ENCODE results near the gene PRKN.

DNA sequence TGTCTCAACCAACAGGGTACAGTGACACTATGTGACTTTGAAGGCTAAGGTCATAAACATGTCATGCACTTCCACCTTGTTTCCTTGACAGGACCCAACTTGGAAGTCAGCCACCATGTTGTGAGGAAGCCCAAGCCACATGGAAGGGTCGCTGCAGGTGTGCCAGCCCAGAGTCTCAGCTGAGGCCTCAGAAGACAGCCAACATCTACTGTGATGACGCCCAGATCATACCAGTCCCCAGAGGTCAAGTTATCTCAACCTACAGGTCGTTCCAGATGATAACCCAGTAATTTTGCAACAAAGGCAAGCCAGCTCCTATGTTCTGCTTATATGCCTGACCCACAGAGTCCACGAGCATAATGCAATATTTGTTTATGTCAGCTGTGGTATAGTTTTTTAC is 1077.7 kb downstream of the PRKN start:
- TF ChIP-seq ZNF362 (tag by site-specific recombination; IDR thresholded peaks at IDR 0.05) (no peak), ZNF558 (tag by site-specific recombination; IDR thresholded peaks at IDR 0.05) (no peak), ZNF792 (tag by site-specific recombination; IDR thresholded peaks at IDR 0.05) (no peak), ZNF274 (IDR thresholded peaks at IDR 0.05; ENCODE audit: low read length) (no peak), ZNF274 (tag by site-specific recombination; IDR thresholded peaks at IDR 0.05; ENCODE audit: borderline replicate concordance) (no peak), PRDM2 (tag by site-specific recombination; IDR thresholded peaks at IDR 0.05; ENCODE audit: borderline replicate concordance) (no peak), ZNF211 (tag by site-specific recombination; IDR thresholded peaks at IDR 0.05; ENCODE audit: low read depth) (no peak), PRDM4 (tag by site-specific recombination; IDR thresholded peaks at IDR 0.05) (no peak), ZNF416 (tag by site-specific recombination; IDR thresholded peaks at IDR 0.05) (no peak)
- TF ChIP-seq, protein P1, sequence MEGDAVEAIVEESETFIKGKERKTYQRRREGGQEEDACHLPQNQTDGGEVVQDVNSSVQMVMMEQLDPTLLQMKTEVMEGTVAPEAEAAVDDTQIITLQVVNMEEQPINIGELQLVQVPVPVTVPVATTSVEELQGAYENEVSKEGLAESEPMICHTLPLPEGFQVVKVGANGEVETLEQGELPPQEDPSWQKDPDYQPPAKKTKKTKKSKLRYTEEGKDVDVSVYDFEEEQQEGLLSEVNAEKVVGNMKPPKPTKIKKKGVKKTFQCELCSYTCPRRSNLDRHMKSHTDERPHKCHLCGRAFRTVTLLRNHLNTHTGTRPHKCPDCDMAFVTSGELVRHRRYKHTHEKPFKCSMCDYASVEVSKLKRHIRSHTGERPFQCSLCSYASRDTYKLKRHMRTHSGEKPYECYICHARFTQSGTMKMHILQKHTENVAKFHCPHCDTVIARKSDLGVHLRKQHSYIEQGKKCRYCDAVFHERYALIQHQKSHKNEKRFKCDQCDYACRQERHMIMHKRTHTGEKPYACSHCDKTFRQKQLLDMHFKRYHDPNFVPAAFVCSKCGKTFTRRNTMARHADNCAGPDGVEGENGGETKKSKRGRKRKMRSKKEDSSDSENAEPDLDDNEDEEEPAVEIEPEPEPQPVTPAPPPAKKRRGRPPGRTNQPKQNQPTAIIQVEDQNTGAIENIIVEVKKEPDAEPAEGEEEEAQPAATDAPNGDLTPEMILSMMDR (tag by site-specific recombination; IDR thresholded peaks at IDR 0.05): no peak
- TF ChIP-seq, protein P2, sequence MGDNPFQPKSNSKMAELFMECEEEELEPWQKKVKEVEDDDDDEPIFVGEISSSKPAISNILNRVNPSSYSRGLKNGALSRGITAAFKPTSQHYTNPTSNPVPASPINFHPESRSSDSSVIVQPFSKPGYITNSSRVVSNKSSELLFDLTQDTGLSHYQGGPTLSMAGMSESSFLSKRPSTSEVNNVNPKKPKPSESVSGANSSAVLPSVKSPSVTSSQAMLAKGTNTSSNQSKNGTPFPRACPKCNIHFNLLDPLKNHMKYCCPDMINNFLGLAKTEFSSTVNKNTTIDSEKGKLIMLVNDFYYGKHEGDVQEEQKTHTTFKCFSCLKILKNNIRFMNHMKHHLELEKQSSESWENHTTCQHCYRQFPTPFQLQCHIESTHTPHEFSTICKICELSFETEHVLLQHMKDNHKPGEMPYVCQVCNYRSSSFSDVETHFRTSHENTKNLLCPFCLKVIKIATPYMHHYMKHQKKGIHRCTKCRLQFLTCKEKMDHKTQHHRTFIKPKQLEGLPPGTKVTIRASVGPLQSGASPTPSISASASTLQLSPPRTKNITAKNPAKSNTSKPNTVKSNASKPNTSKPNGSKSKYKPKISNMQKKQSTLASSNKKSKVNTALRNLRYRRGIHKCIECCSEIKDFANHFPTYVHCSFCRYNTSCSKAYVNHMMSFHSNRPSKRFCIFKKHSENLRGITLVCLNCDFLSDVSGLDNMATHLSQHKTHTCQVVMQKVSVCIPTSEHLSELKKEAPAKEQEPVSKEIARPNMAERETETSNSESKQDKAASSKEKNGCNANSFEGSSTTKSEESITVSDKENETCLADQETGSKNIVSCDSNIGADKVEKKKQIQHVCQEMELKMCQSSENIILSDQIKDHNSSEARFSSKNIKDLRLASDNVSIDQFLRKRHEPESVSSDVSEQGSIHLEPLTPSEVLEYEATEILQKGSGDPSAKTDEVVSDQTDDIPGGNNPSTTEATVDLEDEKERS (tag by site-specific recombination; IDR thresholded peaks at IDR 0.05): no peak
- TF ChIP-seq, protein P3, sequence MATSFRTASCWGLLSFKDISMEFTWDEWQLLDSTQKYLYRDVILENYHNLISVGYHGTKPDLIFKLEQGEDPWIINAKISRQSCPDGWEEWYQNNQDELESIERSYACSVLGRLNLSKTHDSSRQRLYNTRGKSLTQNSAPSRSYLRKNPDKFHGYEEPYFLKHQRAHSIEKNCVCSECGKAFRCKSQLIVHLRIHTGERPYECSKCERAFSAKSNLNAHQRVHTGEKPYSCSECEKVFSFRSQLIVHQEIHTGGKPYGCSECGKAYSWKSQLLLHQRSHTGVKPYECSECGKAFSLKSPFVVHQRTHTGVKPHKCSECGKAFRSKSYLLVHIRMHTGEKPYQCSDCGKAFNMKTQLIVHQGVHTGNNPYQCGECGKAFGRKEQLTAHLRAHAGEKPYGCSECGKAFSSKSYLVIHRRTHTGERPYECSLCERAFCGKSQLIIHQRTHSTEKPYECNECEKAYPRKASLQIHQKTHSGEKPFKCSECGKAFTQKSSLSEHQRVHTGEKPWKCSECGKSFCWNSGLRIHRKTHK (tag by site-specific recombination; IDR thresholded peaks at IDR 0.05): no peak
